NCI-H1930 (cell line): ENCODE measurements around the gene PRRG2.

Experiments used
- DNase-seq, 2 experiments: peaks; one replicate each; lab custom pipeline; 2025; lab: John Stamatoyannopoulos, UW

PRRG2 gene

GRCh38 chr19:49589502-49589905 lies 8.4 kb downstream of the PRRG2 start:
- no peak for DNase-seq

- peak; percentile 86 to 92 for DNase-seq
Observed at GRCh38 chr19:49590071-49590970, 9.2 kb downstream of the PRRG2 start.

GRCh38 chr19:49590971-49591730 lies 10.0 kb downstream of the PRRG2 start, which contains the start of gene PRR12:
Gene PRR12, plus strand, starts transcription at chr19:49591182. Its CDS starts 473 bp downstream, at chr19:49591655.
- DNase-seq = peak; percentile 58 to 77

GRCh38 chr19:49591731-49592485 lies 10.8 kb downstream of the PRRG2 start:
- peak; percentile 42 to 50 for DNase-seq

GRCh38 chr19:49592486-49593232 lies 11.5 kb downstream of the PRRG2 start:
- no peak for DNase-seq

- peak; percentile 68 to 72 for DNase-seq
Observed at GRCh38 chr19:49593233-49594113, 12.4 kb downstream of the PRRG2 start.

GRCh38 chr19:49594157-49594992 lies 13.3 kb downstream of the PRRG2 start:
- no peak for DNase-seq

GRCh38 chr19:49594993-49595818 lies 14.1 kb downstream of the PRRG2 start:
- DNase-seq = no peak

GRCh38 chr19:49595819-49596404 lies 14.8 kb downstream of the PRRG2 start:
- no peak for DNase-seq

- DNase-seq = no peak
Observed at GRCh38 chr19:49596407-49596806, 15.3 kb downstream of the PRRG2 start.

GRCh38 chr19:49596954-49597702 lies 16.0 kb downstream of the PRRG2 start:
- no peak for DNase-seq

GRCh38 chr19:49597703-49597974 lies 16.5 kb downstream of the PRRG2 start:
- DNase-seq = no peak

GRCh38 chr19:49599378-49600295 lies 18.5 kb downstream of the PRRG2 start:
- no peak for DNase-seq

GRCh38 chr19:49601482-49602038 lies 20.4 kb downstream of the PRRG2 start:
- DNase-seq = no peak

GRCh38 chr19:49602806-49603205 lies 21.7 kb downstream of the PRRG2 start:
- no peak for DNase-seq

- DNase-seq = no peak
Observed at GRCh38 chr19:49605605-49606004, 24.5 kb downstream of the PRRG2 start.
